ENCODE measurements around the gene DENND1B.
"Not testable (repeated sequence)": the region's sequence is repeated elsewhere in the genome, so short reads cannot be mapped to it uniquely, and the experiment has no call there.

DENND1B gene

GRCh38 chr1:197740992-197741391 is 34.3 kb downstream of the DENND1B start:
- DNase-seq = no peak

GRCh38 chr1:197738927-197739326 is 36.4 kb downstream of the DENND1B start:
- DNase-seq = no peak

GRCh38 chr1:197737916-197738315 is 37.4 kb downstream of the DENND1B start:
- DNase-seq = no peak

- no peak for DNase-seq
These were observed 38.6 kb downstream of the DENND1B start for GRCh38 chr1:197736685-197737084.

GRCh38 chr1:197735461-197735860 is 39.8 kb downstream of the DENND1B start:
- no peak for DNase-seq

- DNase-seq = no peak
These were observed 42.0 kb downstream of the DENND1B start for GRCh38 chr1:197733324-197733723.

- DNase-seq = no peak
These were observed 43.1 kb downstream of the DENND1B start for GRCh38 chr1:197732187-197732586.

GRCh38 chr1:197731449-197731848 is 43.8 kb downstream of the DENND1B start:
- no peak for DNase-seq

GRCh38 chr1:197725976-197726375 is 49.3 kb downstream of the DENND1B start:
- no peak for DNase-seq

GRCh38 chr1:197725044-197725443 is 50.2 kb downstream of the DENND1B start:
- no peak for DNase-seq

GRCh38 chr1:197715806-197716205 is 59.5 kb downstream of the DENND1B start:
- DNase-seq = no peak

GRCh38 chr1:197706601-197707000 is 68.7 kb downstream of the DENND1B start:
- no peak for DNase-seq

- DNase-seq = no peak
These were observed 69.3 kb downstream of the DENND1B start for GRCh38 chr1:197705941-197706340.

- DNase-seq = not testable (repeated sequence)
These were observed 74.6 kb downstream of the DENND1B start for GRCh38 chr1:197700688-197701087.

- no peak for DNase-seq
These were observed 78.9 kb downstream of the DENND1B start for GRCh38 chr1:197696372-197696771.

- no peak for DNase-seq
These were observed 79.3 kb downstream of the DENND1B start for GRCh38 chr1:197695961-197696360.

- no peak for DNase-seq
These were observed 82.3 kb downstream of the DENND1B start for GRCh38 chr1:197692965-197693364.

- DNase-seq = no peak
These were observed 83.5 kb downstream of the DENND1B start for GRCh38 chr1:197691816-197692215.

- DNase-seq = no peak
These were observed 85.2 kb downstream of the DENND1B start for GRCh38 chr1:197690074-197690473.

GRCh38 chr1:197688233-197688632 is 87.0 kb downstream of the DENND1B start:
- DNase-seq = no peak

GRCh38 chr1:197686702-197687355 is 88.5 kb downstream of the DENND1B start:
- DNase-seq = no peak

GRCh38 chr1:197686231-197686630 is 89.0 kb downstream of the DENND1B start:
- DNase-seq = no peak

GRCh38 chr1:197685785-197686184 is 89.5 kb downstream of the DENND1B start:
- no peak for DNase-seq

GRCh38 chr1:197683895-197684553 is 91.3 kb downstream of the DENND1B start:
- no peak for DNase-seq

- DNase-seq = no peak
These were observed 92.0 kb downstream of the DENND1B start for GRCh38 chr1:197683280-197683679.
